ENCODE measurements around the gene PGM2.

DNA sequence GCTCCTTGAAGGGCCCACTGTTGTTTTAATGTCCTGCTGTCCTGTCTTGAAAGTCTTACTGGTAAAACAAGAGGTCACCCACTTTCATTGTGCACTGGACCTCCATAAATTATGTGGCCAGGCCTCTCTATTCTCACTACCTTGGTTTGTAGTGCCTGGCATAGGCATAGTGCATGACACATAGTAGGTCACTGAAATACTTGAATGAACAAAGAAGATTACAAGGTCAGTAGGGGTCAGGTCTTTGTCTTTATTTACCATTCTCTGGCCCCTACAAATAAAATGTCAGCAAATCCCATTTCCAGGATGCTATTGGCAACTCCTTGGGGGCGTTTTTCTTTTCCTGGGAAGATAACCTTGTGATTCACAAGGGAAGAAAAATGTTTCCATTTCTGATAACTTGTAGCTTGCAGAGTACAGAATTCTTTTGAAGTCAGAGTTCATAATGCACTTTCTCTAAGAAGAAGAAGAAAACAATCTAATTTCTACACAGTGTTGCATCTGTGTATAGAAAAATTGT is 1.4 kb downstream of the PGM2 start:
- no peak for TF ChIP-seq ZBTB40 (IDR thresholded peaks at IDR 0.05; ENCODE audit: borderline replicate concordance)
- no peak for TF ChIP-seq CTCF (IDR thresholded peaks at IDR 0.05 in 2 of 3, conservative IDR thresholded peaks at IDR 0.05 in 1 of 3; ENCODE audit: control insufficient read depth in 2 of 3, extremely low read depth in 1 of 3, insufficient read depth in 1 of 3, low read depth in 3 of 3, low read length in 3 of 3)
- no peak for TF ChIP-seq RAD21 (IDR thresholded peaks at IDR 0.05; ENCODE audit: insufficient read depth, low read depth, low read length)
- no peak for TF ChIP-seq SMAD1 (IDR thresholded peaks at IDR 0.05; ENCODE audit: low read depth, partially characterized antibody)
- no peak for TF ChIP-seq USF2 (IDR thresholded peaks at IDR 0.05; ENCODE audit: borderline replicate concordance, low read depth, low read length)
- TF ChIP-seq ZBTB33 (IDR thresholded peaks at IDR 0.05) = no peak
- no peak for TF ChIP-seq ZNF274 (IDR thresholded peaks at IDR 0.05; ENCODE audit: insufficient read depth, insufficient read length)
- no peak for TF ChIP-seq NR2C2 (IDR thresholded peaks at IDR 0.05; ENCODE audit: borderline replicate concordance, control insufficient read depth, insufficient read length, low read depth)
- TF ChIP-seq, protein P1, sequence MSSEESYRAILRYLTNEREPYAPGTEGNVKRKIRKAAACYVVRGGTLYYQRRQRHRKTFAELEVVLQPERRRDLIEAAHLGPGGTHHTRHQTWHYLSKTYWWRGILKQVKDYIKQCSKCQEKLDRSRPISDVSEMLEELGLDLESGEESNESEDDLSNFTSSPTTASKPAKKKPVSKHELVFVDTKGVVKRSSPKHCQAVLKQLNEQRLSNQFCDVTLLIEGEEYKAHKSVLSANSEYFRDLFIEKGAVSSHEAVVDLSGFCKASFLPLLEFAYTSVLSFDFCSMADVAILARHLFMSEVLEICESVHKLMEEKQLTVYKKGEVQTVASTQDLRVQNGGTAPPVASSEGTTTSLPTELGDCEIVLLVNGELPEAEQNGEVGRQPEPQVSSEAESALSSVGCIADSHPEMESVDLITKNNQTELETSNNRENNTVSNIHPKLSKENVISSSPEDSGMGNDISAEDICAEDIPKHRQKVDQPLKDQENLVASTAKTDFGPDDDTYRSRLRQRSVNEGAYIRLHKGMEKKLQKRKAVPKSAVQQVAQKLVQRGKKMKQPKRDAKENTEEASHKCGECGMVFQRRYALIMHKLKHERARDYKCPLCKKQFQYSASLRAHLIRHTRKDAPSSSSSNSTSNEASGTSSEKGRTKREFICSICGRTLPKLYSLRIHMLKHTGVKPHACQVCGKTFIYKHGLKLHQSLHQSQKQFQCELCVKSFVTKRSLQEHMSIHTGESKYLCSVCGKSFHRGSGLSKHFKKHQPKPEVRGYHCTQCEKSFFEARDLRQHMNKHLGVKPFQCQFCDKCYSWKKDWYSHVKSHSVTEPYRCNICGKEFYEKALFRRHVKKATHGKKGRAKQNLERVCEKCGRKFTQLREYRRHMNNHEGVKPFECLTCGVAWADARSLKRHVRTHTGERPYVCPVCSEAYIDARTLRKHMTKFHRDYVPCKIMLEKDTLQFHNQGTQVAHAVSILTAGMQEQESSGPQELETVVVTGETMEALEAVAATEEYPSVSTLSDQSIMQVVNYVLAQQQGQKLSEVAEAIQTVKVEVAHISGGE (CRISPR knock-in tag; IDR thresholded peaks at IDR 0.05) = no peak
- no peak for TF ChIP-seq PML (IDR thresholded peaks at IDR 0.05; ENCODE audit: low read length)
- no peak for TF ChIP-seq ZBTB4 (CRISPR knock-in tag; IDR thresholded peaks at IDR 0.05)
- no peak for TF ChIP-seq EP300 (IDR thresholded peaks at IDR 0.05; ENCODE audit: borderline replicate concordance in 1 of 2, control insufficient read depth in 1 of 2, low read depth in 2 of 2, low read length in 2 of 2)
- no peak for TF ChIP-seq POLR2A (IDR thresholded peaks at IDR 0.05; ENCODE audit: low read depth, low read length)
- no peak for TF ChIP-seq NKRF (conservative IDR thresholded peaks at IDR 0.05)
